HepG2 (cell line): ENCODE results near the gene HSP90AB1. TPM values are rescaled to one million over a fixed set of nuclear protein-coding genes. Genes with fewer than 3 reads are reported as not detected.
A peak's percentile ranks its signal among the peaks of the same experiment; 100 is the strongest.

Experiments
- ATAC-seq: fragments of 200-7000 bp; cut with Tn5 transposase; 3 replicates; pipeline ENCODE4 v1.9.1; 2020; ENCODE audit warnings: mild to moderate bottlenecking, moderate library complexity
- BruUV-seq: library from RNA; stranded (reverse); fragments of 400-500 nt; replicated peaks from 2 replicates; lab custom pipeline; 2021; lab: Mats Ljungman, UMichigan
- CTCF ChIA-PET: fragments of 300-600 bp; formaldehyde crosslinking; extraction: SDS; loops from one replicate; lab custom pipeline; 2021; ENCODE audit warnings: low total read pairs, inconsistent platforms, low intra/inter-chr PET ratio; lab: Yijun Ruan, JAX
- POLR2A ChIA-PET: fragments of 350-600 bp; sonication (Branson Sonifier 250); formaldehyde crosslinking; loops from one replicate; lab custom pipeline; 2020; ENCODE audit warnings: antibody characterized with exemption, inconsistent platforms; lab: Yijun Ruan, JAX
- DNase-seq: peaks from one replicate; pipeline ENCODE4 v3.0.0-alpha.2; 2015; ENCODE audit warnings: low spot score
- FAIRE-seq: peaks from 3 replicates; lab custom pipeline; 2011; peaks lifted over from hg19 to GRCh38; lab: Jason Lieb, UNC
- H2AFZ ChIP-seq: one replicate; pipeline ENCODE4 v1.6.1; 2011; ENCODE audit warnings: low read length, inconsistent platforms
- H3K27ac ChIP-seq: fragments of 300-600 bp; 3 replicates; pipeline ENCODE4 v1.8.0; 2011; ENCODE audit warnings: mixed run types, mild to moderate bottlenecking, mixed read lengths, low read length, inconsistent platforms; ENCODE audit not compliant: insufficient read depth; ENCODE audit errors: extremely low read length
- H3K27me3 ChIP-seq, 2 experiments: fragments of 200-600 bp in 1 of 2; 2 replicates in 1 of 2; 3 replicates in 1 of 2; pipeline versions ENCODE4 v1.6.0 to v1.8.0; 2011; ENCODE audit warnings: low read length in 2 of 2, mild to moderate bottlenecking in 2 of 2, moderate library complexity in 2 of 2, inconsistent platforms in 1 of 2; ENCODE audit not compliant: insufficient read depth in 2 of 2, control insufficient read depth in 1 of 2
- H3K36me3 ChIP-seq, 2 experiments: fragments of 200-600 bp in 1 of 2; replicated peaks in 1 of 2; 2 replicates in 1 of 2; 3 replicates in 1 of 2; pipeline versions ENCODE4 v1.5.1 to v1.8.0; 2011; ENCODE audit warnings: low read length in 2 of 2, inconsistent platforms in 1 of 2; ENCODE audit not compliant: insufficient read depth in 2 of 2, control insufficient read depth in 1 of 2
- H3K4me1 ChIP-seq: 2 replicates; pipeline ENCODE4 v1.5.1; 2012; ENCODE audit warnings: low read length, inconsistent platforms; ENCODE audit not compliant: insufficient read depth
- H3K4me2 ChIP-seq: 2 replicates; pipeline ENCODE4 v1.6.0; 2011; ENCODE audit warnings: low read depth, low read length, inconsistent platforms
- H3K4me3 ChIP-seq, 3 experiments: fragments of 200-600 bp in 1 of 3; sonication (generic), shearing (Covaris generic) in 1 of 3; replicated peaks in 1 of 3; 2 replicates each; pipeline ENCODE4 v1.5.1; 2011 to 2016; ENCODE audit warnings: low read length in 3 of 3, inconsistent platforms in 2 of 3, low read depth in 2 of 3, mild to moderate bottlenecking in 2 of 3, control low read depth in 1 of 3, mixed read lengths in 1 of 3; ENCODE audit not compliant: insufficient read depth in 1 of 3
- H3K79me2 ChIP-seq: one replicate; pipeline ENCODE4 v1.6.1; 2011; ENCODE audit warnings: low read length, inconsistent platforms; ENCODE audit not compliant: insufficient read depth
- H3K9ac ChIP-seq: 2 replicates; pipeline ENCODE4 v1.6.0; 2011; ENCODE audit warnings: mild to moderate bottlenecking, low read depth, low read length, inconsistent platforms; ENCODE audit not compliant: insufficient read depth
- H3K9me3 ChIP-seq: 2 replicates; pipeline ENCODE4 v1.5.1; 2012; ENCODE audit warnings: mild to moderate bottlenecking, low read length
- H4K20me1 ChIP-seq: 2 replicates; pipeline ENCODE4 v1.6.0; 2011; ENCODE audit warnings: inconsistent platforms, mild to moderate bottlenecking, low read length, moderate library complexity; ENCODE audit not compliant: insufficient read depth
- AGO2 ChIP-seq: fragments of 200-400 bp; formaldehyde crosslinking; optimal IDR thresholded peaks from 2 replicates; pipeline ENCODE3; 2017; ENCODE audit warnings: mild to moderate bottlenecking, low read depth, low read length, moderate library complexity
- ARID2 ChIP-seq: sonication (generic); formaldehyde crosslinking; IDR thresholded peaks from 2 replicates; pipeline ENCODE4 v1.8.1; 2022; ENCODE audit warnings: mild to moderate bottlenecking, missing genetic modification reagents, borderline replicate concordance
- GATAD2A ChIP-seq: IDR thresholded peaks from 2 replicates; pipeline ENCODE4 v1.6.1; 2016
- HMG20B ChIP-seq: conservative IDR thresholded peaks from 2 replicates; pipeline ENCODE4 v1.6.1; 2016; ENCODE audit warnings: missing genetic modification reagents, missing compliant biosample characterization
- SIN3A ChIP-seq: IDR thresholded peaks from 2 replicates; pipeline ENCODE4 v1.6.1; 2011; ENCODE audit warnings: low read depth, mild to moderate bottlenecking, control low read depth, low read length, borderline replicate concordance
- ZNF598 ChIP-seq: sonication (generic); formaldehyde crosslinking; IDR thresholded peaks from 2 replicates; pipeline ENCODE4 v1.5.1; 2020; ENCODE audit warnings: mild to moderate bottlenecking, missing genetic modification reagents, borderline replicate concordance
- ZNF674 ChIP-seq: sonication (generic); formaldehyde crosslinking; IDR thresholded peaks from 2 replicates; pipeline ENCODE4 v1.5.0; 2020; ENCODE audit warnings: low read depth, mild to moderate bottlenecking, missing genetic modification reagents
- WGBS: methylation state at CpG from one replicate; pipeline ENCODE4 v1.1.6; 2017; ENCODE audit warnings: low lambda C conversion rate; 5-methylcytosine and 5-hydroxymethylcytosine counted together
- in situ Hi-C: cut with HindIII; loops from 2 replicates; pipeline ENCODE4 v1.10.0; 2017; ENCODE audit warnings: low pct_unique_long_range_greater_than_20kb; ENCODE audit not compliant: extremely low pct_ligation_motif_present
- intact Hi-C: fragments of 100-400 bp; cut with micrococcal nuclease; formaldehyde crosslinking; loops from one replicate; pipeline ENCODE4 v1.10.0; 2022; ENCODE audit not compliant: unreplicated experiment
- polyA plus RNA-seq, 8 experiments: library from polyadenylated mRNA; depleted of rRNA in 3 of 8; stranded (reverse) in 7 of 8; unstranded in 1 of 8; fragments of >200 nt; fragmentation: Illumina TruSeq in 4 of 8; extraction: Trizol in 4 of 8; gene quantifications; 2 replicates each; pipeline versions ENCODE4 v1.2.1 to v1.2.3, GENCODE V29; 2011 to 2016; ENCODE audit warnings: low read depth in 4 of 8, missing spikeins in 1 of 8, mixed read lengths in 1 of 8; ENCODE audit not compliant: insufficient read depth in 1 of 8
- total RNA-seq, 5 experiments: library from RNA; depleted of rRNA; stranded (reverse); fragments of >200 nt; fragmentation: Illumina TruSeq; extraction: Trizol; gene quantifications; 2 replicates each; pipeline ENCODE4 v1.2.3, GENCODE V29; 2016; ENCODE audit warnings: low read depth in 1 of 5
- TF ChIP-seq, protein P1 (sequence below): sonication (generic); formaldehyde crosslinking; IDR thresholded peaks from 2 replicates; pipeline ENCODE4 v1.4.0; 2020; ENCODE audit warnings: mild to moderate bottlenecking, missing genetic modification reagents, borderline replicate concordance
- TF ChIP-seq, protein P2 (sequence below): sonication (generic); formaldehyde crosslinking; IDR thresholded peaks from 2 replicates; pipeline ENCODE4 v1.5.1; 2020; ENCODE audit warnings: mild to moderate bottlenecking, missing genetic modification reagents, moderate library complexity
- TF ChIP-seq, protein P3 (sequence below): sonication (generic); IDR thresholded peaks from 2 replicates; pipeline ENCODE4 v1.6.1; 2016; ENCODE audit warnings: low read depth, borderline replicate concordance

Gene HSP90AB1
- total and polyA plus RNA-seq, 2 of the 13 experiments (the other 11 are each of a cell fraction or from before 2014, with no cell fraction given) = 1,325 to 1,472 TPM

DNA sequence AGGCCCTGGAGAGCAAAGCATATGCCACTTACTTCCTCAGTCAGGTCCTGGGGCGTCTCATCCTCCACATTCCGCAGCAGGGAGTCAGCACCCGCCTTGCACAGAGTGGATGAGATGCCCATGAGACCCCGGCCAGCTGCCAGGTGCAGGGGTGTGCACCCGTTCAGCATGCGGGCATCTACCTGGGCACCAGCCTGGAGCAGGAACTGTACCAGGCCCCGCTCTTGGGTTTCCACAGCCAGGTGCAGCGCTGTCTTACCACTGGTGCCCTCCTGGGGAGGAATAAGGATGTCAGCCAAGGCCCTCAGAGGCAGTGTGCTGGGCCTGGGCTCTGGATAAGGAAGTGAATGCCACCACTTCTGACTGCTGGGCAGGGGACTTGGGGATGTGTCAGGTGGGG lies 13.1 kb downstream of the HSP90AB1 start:
- POLR2A ChIA-PET = no interaction called here
- Histone ChIP-seq H3K27ac (no peak overlapping the region), H2AFZ (no peak overlapping the region)
- no peak for TF ChIP-seq HMG20B
- peak; percentile 18 for TF ChIP-seq AGO2
- TF ChIP-seq, all 625 proteins: peak for 1
- Histone ChIP-seq H3K27me3 (no peaks in the 10 kb centered on the region; a peak in 1 of 5 replicates), H3K4me2 (no peak overlapping the region), H3K4me1 (peaks cover 54% of the 10 kb centered on the region), H3K4me3 (no peak overlapping the region), H3K9ac (no peak overlapping the region), H3K36me3 (peaks cover 5 to 34% of the 10 kb centered on the region in 2 experiments), H3K9me3 (no peaks in the 10 kb centered on the region), H3K79me2 (peaks cover 29% of the 10 kb centered on the region), H4K20me1 (peaks cover 15% of the 10 kb centered on the region)
- ATAC-seq = no peak
- FAIRE-seq = no peak
- no peak for DNase-seq
- CTCF ChIA-PET = no interaction called here
- WGBS = 87% methylated on average over 3 of the region's 8 CpGs
- intact Hi-C loops (no loop called here), in situ Hi-C loops (no loop called here)
- no TSS peak for BruUV-seq

DNA sequence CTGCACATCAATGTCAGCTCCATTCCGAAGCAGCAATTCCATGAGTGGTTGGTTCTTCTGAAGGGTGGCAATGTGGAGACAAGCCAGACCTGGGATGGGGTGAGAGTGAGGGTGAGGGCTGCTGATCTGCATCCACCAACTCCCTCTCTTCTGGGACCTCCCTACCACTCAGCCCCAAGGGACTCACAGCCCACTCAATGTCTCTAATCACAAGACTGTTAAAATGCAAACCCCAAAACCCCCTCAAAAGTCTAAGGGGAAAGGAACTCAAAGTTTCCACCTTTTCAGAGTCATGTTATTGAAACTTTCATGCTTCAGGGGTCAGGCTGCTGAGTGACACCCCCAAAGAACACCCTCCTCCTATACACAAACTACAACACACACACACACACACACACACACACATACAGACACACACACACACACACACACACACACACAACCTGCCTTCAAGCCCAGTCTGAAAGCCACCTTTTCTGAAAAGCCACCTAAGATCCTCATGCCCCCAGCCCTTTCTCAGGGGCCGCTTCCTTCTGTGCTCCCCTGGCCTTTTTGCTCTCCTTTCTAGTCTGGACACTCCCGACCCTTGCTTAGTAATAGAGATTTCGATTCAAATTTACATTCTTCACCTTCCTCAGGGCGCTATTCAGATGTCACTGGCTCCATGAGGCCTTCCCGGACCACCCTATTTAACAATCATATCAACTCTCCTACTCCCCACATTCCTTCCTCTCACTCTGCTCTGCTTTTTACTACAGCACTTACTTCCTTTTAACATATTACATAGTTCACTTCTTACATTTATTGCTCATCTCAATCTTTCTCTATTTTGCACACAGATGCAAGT lies 13.8 kb downstream of the HSP90AB1 start:
- Histone ChIP-seq H2AFZ (no peak overlapping the region), H3K9ac (no peak overlapping the region), H3K4me3 (no peak overlapping the region), H3K79me2 (peaks cover 29% of the 10 kb centered on the region), H3K27me3 (no peaks in the 10 kb centered on the region; a peak in 1 of 5 replicates), H3K36me3 (peaks cover 2 to 30% of the 10 kb centered on the region in 2 experiments), H3K4me1 (peaks cover 47% of the 10 kb centered on the region), H4K20me1 (peaks cover 11% of the 10 kb centered on the region), H3K27ac (no peak overlapping the region), H3K9me3 (no peaks in the 10 kb centered on the region), H3K4me2 (no peak overlapping the region)
- FAIRE-seq = no peak
- ChIA-PET POLR2A (no interaction called here), CTCF (no interaction called here)
- WGBS = 88% methylated on average over 6 of the region's 6 CpGs
- BruUV-seq = no TSS peak
- no peak for ATAC-seq
- in situ Hi-C loops = no loop called here
- intact Hi-C loops = no loop called here
- no peak for DNase-seq
- TF ChIP-seq ZNF598 (CRISPR knock-in tag) (no peak), GATAD2A (CRISPR knock-in tag) (no peak), ZNF674 (CRISPR knock-in tag) (no peak), ARID2 (CRISPR knock-in tag) (no peak), SIN3A (no peak)
- TF ChIP-seq, protein P1, sequence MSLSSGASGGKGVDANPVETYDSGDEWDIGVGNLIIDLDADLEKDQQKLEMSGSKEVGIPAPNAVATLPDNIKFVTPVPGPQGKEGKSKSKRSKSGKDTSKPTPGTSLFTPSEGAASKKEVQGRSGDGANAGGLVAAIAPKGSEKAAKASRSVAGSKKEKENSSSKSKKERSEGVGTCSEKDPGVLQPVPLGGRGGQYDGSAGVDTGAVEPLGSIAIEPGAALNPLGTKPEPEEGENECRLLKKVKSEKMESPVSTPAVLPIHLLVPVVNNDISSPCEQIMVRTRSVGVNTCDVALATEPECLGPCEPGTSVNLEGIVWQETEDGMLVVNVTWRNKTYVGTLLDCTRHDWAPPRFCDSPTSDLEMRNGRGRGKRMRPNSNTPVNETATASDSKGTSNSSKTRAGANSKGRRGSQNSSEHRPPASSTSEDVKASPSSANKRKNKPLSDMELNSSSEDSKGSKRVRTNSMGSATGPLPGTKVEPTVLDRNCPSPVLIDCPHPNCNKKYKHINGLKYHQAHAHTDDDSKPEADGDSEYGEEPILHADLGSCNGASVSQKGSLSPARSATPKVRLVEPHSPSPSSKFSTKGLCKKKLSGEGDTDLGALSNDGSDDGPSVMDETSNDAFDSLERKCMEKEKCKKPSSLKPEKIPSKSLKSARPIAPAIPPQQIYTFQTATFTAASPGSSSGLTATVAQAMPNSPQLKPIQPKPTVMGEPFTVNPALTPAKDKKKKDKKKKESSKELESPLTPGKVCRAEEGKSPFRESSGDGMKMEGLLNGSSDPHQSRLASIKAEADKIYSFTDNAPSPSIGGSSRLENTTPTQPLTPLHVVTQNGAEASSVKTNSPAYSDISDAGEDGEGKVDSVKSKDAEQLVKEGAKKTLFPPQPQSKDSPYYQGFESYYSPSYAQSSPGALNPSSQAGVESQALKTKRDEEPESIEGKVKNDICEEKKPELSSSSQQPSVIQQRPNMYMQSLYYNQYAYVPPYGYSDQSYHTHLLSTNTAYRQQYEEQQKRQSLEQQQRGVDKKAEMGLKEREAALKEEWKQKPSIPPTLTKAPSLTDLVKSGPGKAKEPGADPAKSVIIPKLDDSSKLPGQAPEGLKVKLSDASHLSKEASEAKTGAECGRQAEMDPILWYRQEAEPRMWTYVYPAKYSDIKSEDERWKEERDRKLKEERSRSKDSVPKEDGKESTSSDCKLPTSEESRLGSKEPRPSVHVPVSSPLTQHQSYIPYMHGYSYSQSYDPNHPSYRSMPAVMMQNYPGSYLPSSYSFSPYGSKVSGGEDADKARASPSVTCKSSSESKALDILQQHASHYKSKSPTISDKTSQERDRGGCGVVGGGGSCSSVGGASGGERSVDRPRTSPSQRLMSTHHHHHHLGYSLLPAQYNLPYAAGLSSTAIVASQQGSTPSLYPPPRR (CRISPR knock-in tag) = no peak
- TF ChIP-seq, protein P2, sequence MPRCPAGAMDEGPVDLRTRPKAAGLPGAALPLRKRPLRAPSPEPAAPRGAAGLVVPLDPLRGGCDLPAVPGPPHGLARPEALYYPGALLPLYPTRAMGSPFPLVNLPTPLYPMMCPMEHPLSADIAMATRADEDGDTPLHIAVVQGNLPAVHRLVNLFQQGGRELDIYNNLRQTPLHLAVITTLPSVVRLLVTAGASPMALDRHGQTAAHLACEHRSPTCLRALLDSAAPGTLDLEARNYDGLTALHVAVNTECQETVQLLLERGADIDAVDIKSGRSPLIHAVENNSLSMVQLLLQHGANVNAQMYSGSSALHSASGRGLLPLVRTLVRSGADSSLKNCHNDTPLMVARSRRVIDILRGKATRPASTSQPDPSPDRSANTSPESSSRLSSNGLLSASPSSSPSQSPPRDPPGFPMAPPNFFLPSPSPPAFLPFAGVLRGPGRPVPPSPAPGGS = no peak
- TF ChIP-seq, protein P3, sequence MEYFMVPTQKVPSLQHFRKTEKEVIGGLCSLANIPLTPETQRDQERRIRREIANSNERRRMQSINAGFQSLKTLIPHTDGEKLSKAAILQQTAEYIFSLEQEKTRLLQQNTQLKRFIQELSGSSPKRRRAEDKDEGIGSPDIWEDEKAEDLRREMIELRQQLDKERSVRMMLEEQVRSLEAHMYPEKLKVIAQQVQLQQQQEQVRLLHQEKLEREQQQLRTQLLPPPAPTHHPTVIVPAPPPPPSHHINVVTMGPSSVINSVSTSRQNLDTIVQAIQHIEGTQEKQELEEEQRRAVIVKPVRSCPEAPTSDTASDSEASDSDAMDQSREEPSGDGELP = no peak
